GM12873 (cell line): ENCODE results near the gene CDHR5.

Source experiments
- TF ChIP-seq, protein P1 (sequence below): IDR thresholded peaks from 2 replicates; pipeline ENCODE4 v1.5.1; 2012; ENCODE audit warnings: low read depth, mild to moderate bottlenecking, moderate library complexity, low read length, control low read depth; ENCODE audit not compliant: insufficient read depth; ENCODE audit errors: missing control alignments

CDHR5 gene

DNA sequence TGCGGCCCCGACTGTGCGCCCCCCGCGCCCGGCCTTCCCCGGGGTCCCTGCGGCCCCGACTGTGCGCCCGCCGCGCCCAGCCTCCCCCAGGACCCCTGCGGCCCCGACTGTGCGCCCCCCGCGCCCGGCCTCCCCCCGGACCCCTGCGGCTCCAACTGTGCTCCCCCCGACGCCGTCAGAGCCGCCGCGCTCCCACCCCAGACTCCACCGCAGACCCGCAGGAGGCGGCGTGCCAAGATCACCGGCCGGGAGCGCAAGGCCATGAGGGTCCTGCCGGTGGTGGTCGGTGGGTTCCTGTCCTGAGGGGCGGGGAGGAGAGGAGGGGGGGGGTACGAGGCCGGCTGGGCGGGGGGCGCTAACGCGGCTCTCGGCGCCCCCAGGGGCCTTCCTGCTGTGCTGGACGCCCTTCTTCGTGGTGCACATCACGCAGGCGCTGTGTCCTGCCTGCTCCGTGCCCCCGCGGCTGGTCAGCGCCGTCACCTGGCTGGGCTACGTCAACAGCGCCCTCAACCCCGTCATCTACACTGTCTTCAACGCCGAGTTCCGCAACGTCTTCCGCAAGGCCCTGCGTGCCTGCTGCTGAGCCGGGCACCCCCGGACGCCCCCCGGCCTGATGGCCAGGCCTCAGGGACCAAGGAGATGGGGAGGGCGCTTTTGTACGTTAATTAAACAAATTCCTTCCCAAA, 15.4 kb upstream of the CDHR5 start:
- TF ChIP-seq, protein P1, sequence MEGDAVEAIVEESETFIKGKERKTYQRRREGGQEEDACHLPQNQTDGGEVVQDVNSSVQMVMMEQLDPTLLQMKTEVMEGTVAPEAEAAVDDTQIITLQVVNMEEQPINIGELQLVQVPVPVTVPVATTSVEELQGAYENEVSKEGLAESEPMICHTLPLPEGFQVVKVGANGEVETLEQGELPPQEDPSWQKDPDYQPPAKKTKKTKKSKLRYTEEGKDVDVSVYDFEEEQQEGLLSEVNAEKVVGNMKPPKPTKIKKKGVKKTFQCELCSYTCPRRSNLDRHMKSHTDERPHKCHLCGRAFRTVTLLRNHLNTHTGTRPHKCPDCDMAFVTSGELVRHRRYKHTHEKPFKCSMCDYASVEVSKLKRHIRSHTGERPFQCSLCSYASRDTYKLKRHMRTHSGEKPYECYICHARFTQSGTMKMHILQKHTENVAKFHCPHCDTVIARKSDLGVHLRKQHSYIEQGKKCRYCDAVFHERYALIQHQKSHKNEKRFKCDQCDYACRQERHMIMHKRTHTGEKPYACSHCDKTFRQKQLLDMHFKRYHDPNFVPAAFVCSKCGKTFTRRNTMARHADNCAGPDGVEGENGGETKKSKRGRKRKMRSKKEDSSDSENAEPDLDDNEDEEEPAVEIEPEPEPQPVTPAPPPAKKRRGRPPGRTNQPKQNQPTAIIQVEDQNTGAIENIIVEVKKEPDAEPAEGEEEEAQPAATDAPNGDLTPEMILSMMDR, result no peak

DNA sequence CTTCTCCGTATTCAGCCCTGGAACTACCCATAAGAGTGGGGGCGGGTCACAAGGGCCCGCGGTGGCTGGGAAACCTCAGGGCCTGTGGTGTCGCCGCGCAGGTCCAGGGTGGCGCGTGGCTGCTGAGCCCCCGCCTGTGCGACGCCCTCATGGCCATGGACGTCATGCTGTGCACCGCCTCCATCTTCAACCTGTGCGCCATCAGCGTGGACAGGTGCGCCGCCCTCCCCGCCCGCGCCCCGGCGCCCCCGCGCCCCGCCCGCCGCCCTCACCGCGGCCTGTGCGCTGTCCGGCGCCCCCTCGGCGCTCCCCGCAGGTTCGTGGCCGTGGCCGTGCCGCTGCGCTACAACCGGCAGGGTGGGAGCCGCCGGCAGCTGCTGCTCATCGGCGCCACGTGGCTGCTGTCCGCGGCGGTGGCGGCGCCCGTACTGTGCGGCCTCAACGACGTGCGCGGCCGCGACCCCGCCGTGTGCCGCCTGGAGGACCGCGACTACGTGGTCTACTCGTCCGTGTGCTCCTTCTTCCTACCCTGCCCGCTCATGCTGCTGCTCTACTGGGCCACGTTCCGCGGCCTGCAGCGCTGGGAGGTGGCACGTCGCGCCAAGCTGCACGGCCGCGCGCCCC, 14.7 kb upstream of the CDHR5 start:
- TF ChIP-seq, protein P1, result no peak

DNA sequence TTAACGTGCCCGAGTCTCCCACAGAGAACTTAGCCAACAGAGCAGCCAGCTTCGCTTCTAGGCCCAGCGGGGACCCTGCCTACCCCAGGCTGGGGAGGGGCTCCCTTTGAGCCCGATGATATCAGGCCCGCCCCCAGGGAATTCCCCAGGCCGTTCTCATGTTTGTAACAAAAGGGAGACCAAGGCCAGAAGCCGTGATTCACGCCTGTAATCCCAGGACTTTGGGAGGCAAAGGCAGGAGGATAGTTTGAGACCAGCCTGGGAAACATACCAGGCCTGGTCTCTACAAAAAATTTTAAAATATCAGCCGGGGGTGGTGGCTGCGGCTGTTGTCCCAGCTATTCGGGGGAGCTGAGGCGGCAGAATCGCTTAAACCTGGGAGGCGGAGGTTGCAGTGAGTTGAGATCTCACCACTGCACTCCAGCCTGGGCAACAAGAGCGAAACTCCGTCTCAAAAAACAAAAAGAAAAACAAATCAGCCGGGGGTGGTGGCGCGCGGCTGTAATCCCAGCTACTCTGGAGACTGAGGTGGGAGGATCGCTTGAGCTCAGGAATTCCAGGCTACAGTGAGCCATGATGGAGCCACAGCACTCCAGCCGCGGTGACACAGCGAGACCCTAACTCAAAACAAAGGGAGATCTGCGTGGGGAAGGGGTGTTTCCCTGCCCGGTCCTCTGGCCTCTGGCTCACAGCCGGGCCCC, 14.0 kb upstream of the CDHR5 start:
- TF ChIP-seq, protein P1, result no peak

DNA sequence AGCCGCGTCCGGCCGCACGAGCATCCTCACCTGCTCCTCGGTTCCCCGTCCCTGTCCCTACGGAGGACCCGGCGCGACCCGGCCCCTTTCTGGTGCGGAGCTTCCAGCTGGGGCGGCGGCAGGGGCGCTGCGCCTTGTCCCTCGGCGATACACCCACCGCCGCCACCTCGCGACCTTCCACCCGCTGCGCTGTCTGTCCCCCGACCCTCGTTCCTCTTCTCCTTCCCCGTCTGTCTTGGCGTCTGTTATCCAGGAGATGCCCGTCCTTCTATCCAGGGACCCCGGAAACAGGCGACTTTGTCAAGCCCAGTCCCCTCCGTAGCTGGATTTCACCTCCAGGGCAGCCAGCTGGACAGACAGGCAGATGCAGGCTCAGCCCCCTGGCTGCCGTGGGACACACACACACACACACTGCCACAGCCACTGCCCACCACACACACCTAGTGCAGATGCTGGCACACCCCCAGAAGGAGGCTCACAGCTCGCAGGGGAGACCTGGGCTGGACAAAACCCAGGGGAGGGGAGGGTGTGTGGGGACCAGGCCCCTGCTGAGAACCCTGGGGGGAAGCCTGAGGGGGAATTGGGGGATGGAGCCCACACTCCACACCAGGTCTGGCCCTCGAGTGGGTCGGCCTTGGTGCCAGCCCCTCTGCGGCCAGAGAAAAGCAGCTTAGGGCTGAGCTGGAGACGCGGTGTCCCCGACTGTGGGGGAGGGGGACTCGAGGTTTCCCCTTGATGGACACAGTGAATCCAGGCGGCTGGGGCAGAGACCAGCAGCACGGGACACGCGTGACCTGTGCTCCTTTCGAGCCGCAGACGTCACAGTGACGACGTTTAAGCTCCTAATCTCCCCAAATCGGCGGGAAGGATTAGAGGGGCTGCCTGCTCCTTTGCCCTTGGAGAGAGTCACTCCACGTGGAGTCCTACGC, 13.1 kb upstream of the CDHR5 start:
- TF ChIP-seq, protein P1, result no peak

DNA sequence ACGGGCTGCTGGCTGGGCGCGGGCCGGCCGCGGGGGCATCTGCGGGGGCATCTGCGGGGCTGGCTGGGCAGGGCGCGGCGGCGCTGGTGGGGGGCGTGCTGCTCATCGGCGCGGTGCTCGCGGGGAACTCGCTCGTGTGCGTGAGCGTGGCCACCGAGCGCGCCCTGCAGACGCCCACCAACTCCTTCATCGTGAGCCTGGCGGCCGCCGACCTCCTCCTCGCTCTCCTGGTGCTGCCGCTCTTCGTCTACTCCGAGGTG, 12.5 kb upstream of the CDHR5 start:
- TF ChIP-seq, protein P1, result no peak

DNA sequence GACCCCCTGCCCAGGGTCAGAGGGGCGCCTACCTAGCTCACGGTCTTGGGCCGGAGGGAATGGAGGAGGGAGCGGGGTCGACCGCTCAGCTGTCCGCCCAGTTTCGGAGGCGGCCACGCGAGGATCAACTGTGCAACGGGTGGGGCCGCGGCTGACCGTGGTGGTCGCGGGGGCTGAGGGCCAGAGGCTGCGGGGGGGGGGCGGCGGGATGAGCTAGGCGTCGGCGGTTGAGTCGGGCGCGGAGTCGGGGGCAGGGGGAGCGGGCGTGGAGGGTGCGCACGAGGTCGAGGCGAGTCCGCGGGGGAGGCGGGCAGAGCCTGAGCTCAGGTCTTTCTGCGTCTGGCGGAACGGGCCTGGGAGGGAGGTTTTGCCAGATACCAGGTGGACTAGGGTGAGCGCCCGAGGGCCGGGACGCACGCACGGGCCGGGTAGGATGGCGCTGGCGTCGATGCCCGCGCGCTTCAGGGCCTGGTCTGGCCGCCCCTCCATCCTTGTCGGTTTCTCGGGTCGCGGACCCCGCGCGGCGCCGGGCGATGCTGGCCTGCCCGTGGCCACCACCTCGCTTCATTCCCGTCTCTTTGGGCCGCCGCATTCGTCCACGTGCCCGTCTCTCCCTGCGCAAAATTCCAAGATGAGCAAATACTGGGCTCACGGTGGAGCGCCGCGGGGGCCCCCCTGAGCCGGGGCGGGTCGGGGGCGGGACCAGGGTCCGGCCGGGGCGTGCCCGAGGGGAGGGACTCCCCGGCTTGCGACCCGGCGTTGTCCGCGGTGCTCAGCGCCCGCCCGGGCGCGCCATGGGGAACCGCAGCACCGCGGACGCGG, 12.0 kb upstream of the CDHR5 start, which contains the start of gene DRD4:
TSS of gene DRD4 (plus strand) at position 759 of the 822 bp plus-strand sequence. CDS start at position 795, 36 bp downstream.
- TF ChIP-seq, protein P1, result no peak
